Hepatocyte (in vitro differentiated cells): Measurements from ENCODE around the gene SRRT.
"Not testable (repeated sequence)": the region's sequence is repeated elsewhere in the genome, so short reads cannot be mapped to it uniquely, and the experiment has no call there.

Experiments used
- EZH2 ChIP-seq: fragments of 200-600 bp; sonication (generic); IDR thresholded peaks from 2 replicates; pipeline ENCODE4 v1.6.1; 2016; ENCODE audit warnings: antibody characterized with exemption, mild to moderate bottlenecking, borderline replicate concordance
- EZH2phosphoT487 ChIP-seq: fragments of 200-600 bp; sonication (generic); IDR thresholded peaks from one replicate; pipeline ENCODE4 v1.6.1; 2018; ENCODE audit warnings: antibody characterized with exemption, mild to moderate bottlenecking, low read depth, moderate library complexity; ENCODE audit not compliant: unreplicated experiment, severe bottlenecking
- TF ChIP-seq, protein P1 (sequence below): fragments of 200-600 bp; sonication (generic); IDR thresholded peaks from 2 replicates; pipeline ENCODE4 v1.5.1; 2016; ENCODE audit warnings: antibody characterized with exemption, mild to moderate bottlenecking; ENCODE audit not compliant: poor library complexity

DNA sequence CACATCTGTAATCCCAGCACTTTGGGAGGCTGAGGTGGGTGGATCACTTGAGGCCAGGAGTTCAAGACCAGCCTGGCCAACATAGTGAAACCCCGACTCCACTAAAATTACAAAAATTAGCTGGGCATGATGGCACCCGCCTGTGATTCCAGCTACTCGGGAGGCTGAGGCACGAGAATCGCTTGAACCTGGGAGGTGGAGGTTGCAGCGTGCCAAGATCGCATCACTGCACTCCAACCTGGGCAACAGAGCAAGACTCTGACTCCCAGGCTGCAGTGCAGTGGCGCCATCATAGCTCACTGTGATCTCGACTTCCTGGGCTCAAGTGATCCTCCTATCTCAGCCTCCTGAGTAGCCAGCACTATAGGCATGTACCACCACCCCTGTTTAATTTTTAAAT lies 20.0 kb upstream of the SRRT start:
- TF ChIP-seq, protein P1, sequence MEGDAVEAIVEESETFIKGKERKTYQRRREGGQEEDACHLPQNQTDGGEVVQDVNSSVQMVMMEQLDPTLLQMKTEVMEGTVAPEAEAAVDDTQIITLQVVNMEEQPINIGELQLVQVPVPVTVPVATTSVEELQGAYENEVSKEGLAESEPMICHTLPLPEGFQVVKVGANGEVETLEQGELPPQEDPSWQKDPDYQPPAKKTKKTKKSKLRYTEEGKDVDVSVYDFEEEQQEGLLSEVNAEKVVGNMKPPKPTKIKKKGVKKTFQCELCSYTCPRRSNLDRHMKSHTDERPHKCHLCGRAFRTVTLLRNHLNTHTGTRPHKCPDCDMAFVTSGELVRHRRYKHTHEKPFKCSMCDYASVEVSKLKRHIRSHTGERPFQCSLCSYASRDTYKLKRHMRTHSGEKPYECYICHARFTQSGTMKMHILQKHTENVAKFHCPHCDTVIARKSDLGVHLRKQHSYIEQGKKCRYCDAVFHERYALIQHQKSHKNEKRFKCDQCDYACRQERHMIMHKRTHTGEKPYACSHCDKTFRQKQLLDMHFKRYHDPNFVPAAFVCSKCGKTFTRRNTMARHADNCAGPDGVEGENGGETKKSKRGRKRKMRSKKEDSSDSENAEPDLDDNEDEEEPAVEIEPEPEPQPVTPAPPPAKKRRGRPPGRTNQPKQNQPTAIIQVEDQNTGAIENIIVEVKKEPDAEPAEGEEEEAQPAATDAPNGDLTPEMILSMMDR: not testable (repeated sequence)
- TF ChIP-seq EZH2, EZH2phosphoT487: not testable (repeated sequence)
